A549 treated with AZD9567 at 1 μM for 4 hours (cell line): ENCODE data around the gene GABRR2. TPM values are rescaled to one million over a fixed set of nuclear protein-coding genes. Genes with fewer than 3 reads are reported as not detected.

Experiments used
- total RNA-seq: library from RNA; stranded (reverse); fragments of 200-300 nt; extraction: Qiagen RNA extraction; gene quantifications from 5 replicates; pipeline ENCODE4 v1.2.3, GENCODE V29; 2022; ENCODE audit not compliant: insufficient read depth

Gene GABRR2
- 0.07 to 0.10 TPM (median 0.09 TPM) in 3 of 5 replicates, not detected in the others for total RNA-seq

DNA sequence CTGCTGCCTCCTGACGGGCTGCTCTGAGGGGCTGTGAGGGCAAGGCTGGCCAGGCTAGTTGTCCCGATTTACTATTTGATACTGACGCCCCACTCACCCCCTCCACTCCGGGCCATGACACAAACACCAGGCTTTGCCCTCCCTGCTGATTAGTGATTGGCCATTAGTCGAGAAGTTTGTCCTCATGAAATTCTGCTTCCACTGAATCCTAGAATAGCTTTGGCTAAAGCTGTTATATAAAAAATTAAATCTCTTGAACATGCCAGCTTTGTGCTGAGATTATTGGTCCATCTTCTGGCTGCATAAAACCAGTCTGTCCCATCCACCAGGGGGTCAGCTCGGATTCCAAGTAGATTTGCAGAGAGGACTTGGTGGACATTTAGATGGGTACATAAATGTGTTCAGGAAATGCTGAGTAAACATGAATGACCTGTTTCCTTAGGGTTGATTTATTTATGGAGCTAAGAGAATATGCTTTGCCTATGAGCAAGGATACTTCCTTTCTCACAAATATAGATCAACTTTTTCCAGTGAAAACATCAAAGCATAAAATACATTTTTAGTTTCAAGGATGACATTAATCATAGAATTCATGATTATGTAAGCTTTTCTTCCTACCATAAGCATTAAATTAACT, at the start of gene GABRR2:
Gene GABRR2, minus strand, starts transcription at position 51 of the 637 bp plus-strand sequence. CDS start 134 bp downstream, outside the sequence.

DNA sequence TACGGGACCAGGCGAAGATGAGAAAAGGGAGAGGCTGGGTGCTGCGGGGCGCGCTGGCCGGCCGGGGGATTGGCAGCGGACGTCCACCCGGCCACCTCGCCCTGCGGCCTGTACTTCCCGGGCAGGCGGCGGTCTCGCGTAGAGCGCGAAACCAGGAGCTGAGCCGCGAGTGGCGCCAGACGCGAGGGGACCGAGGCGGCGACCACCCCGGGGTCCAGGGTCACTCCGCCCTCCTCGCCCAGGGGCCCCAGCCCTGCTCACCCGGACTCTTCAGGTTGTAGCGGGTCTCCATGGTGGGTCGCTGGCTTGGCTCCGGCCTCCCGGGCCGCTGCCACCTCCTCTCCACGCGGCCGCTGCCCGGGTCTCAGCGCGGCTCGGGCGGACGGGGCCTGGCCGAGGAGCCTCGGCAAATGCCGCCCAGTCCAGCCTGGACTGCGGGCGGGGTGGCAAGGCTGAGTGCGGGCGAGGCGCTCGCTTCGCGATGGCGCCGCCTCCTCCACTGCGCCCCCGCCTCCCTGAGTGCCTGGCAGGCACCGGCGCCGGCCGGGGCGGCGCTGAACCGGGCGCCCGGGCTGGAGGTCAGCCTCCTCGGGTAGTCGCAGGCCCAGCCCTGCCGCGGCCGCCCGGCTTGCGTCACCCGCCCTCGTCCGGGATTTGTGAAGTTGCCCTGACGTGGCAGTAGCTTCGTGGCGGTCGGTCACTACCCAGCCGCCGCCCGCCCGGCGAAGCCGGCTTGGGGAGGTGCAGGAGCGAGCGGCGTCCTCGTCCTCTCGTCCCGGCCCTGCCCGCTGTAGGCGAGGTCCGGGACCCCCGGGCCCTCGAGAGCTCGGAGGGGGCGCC, 37.4 kb upstream of the GABRR2 start, which contains the start of gene UBE2J1:
Gene UBE2J1, minus strand, starts transcription at position 445 of the 840 bp plus-strand sequence. Its CDS starts 153 bp downstream, at position 292.

DNA sequence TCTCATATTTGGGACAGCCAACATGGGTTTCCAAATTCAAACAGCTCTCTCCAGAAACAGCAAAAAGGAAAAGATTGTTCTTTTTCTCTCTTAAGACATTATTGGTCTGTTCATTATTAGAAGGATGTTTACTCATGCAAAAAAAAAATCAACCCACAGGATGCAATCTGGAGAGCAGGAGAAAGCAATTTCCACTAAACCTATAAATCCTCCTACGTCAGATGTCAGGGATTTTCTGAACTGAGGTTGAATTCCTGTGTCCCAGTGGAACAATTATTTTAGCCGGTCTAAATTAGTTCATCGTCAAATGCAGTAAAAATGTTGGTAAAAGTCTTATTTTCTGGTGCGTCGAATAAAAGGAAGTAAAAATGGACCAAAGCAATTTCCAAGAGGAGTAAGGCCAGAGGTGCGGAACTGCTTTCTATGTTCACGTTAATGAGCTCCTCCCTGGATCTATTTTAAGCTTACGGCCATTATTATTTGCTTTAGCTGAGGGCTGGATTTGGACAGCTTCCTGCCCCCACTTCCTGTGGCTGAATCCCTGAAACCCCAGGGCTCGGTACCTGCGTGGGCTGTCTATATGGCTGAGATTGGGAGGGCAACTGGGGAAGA, 97.7 kb downstream of the GABRR2 start, which contains the start of gene GABRR1:
Gene GABRR1, minus strand, starts transcription at position 60 of the 612 bp plus-strand sequence. Its CDS starts 36 bp downstream, at position 24.

Other genes starting within 250 kb of the GABRR2 start
- gene PNRC1, start 234.5 kb downstream of the GABRR2 start, total RNA-seq: 20.6 to 33.4 TPM (median 30.8 TPM) in 5 replicates
- gene SRSF12, start 197.2 kb downstream of the GABRR2 start, total RNA-seq: 0.84 to 1.4 TPM (median 1.3 TPM) in 4 of 5 replicates, not detected in the other
- 8.8 to 17.0 TPM (median 14.5 TPM) in 5 replicates for gene PM20D2, start 169.2 kb downstream of the GABRR2 start, total RNA-seq
- not detected in 5 replicates for gene GABRR1, start 97.9 kb downstream of the GABRR2 start, total RNA-seq
- 12.6 to 18.2 TPM (median 15.3 TPM) in 5 replicates for gene UBE2J1, start 37.4 kb upstream of the GABRR2 start, total RNA-seq
- 1.2 to 3.8 TPM (median 3.5 TPM) in 5 replicates for gene RRAGD, start 97.0 kb upstream of the GABRR2 start, total RNA-seq
- gene ANKRD6, start 117.9 kb upstream of the GABRR2 start, total RNA-seq: 0.94 to 3.5 TPM (median 1.9 TPM) in 5 replicates